IMR-90 (cell line): ENCODE data around the gene HSPA6. TPM values are rescaled to one million over a fixed set of nuclear protein-coding genes. Genes with fewer than 3 reads are reported as not detected.
"Not testable (repeated sequence)": the region's sequence is repeated elsewhere in the genome, so short reads cannot be mapped to it uniquely, and the experiment has no call there.

Source experiments
- ATAC-seq: fragments of 200-7000 bp; cut with Tn5 transposase; 2 replicates; pipeline ENCODE4 v1.9.1; 2020; ENCODE audit warnings: low read depth, mild to moderate bottlenecking, moderate library complexity
- BruUV-seq: library from RNA; stranded (reverse); fragments of 400-500 nt; replicated peaks from 2 replicates; lab custom pipeline; 2021; lab: Mats Ljungman, UMichigan
- CTCF ChIA-PET: fragments of 300-600 bp; formaldehyde crosslinking; extraction: SDS; loops from one replicate; lab custom pipeline; 2021; ENCODE audit warnings: antibody characterized with exemption; lab: Yijun Ruan, JAX
- POLR2A ChIA-PET: fragments of 300-600 bp; sonication (Branson Sonifier 250); formaldehyde crosslinking; loops from one replicate; lab custom pipeline; 2022; ENCODE audit warnings: antibody characterized with exemption; ENCODE audit not compliant: unreplicated experiment; lab: Charles Lee
- DNase-seq: peaks from one replicate; pipeline ENCODE4 v3.0.0; 2013
- H2AFZ ChIP-seq: replicated peaks from 2 replicates; pipeline ENCODE3; 2013; ENCODE audit warnings: low read length, mild to moderate bottlenecking; ENCODE audit not compliant: poor library complexity
- H2AK5ac ChIP-seq: 2 replicates; pipeline ENCODE4 v1.6.1; 2013; ENCODE audit warnings: low read depth, low read length, inconsistent platforms
- H2AK9ac ChIP-seq: replicated peaks from 2 replicates; pipeline ENCODE3; 2013; ENCODE audit warnings: mild to moderate bottlenecking, low read depth, low read length, moderate library complexity; ENCODE audit not compliant: poor library complexity
- H2BK120ac ChIP-seq: 2 replicates; pipeline ENCODE4 v1.6.1; 2013; ENCODE audit warnings: low read depth, low read length, inconsistent platforms
- H2BK15ac ChIP-seq: 3 replicates; pipeline ENCODE4 v1.6.1; 2013; ENCODE audit warnings: low read depth, low read length, inconsistent platforms
- H2BK20ac ChIP-seq: 2 replicates; pipeline ENCODE4 v1.6.1; 2013; ENCODE audit warnings: low read depth, mild to moderate bottlenecking, inconsistent platforms, low read length, moderate library complexity
- H2BK5ac ChIP-seq: 2 replicates; pipeline ENCODE4 v1.6.1; 2013; ENCODE audit warnings: mild to moderate bottlenecking, low read depth, low read length, inconsistent platforms; ENCODE audit not compliant: poor library complexity, severe bottlenecking
- H3K14ac ChIP-seq: replicated peaks from 2 replicates; pipeline ENCODE4 v1.6.1; 2013; ENCODE audit warnings: low read depth, low read length, inconsistent platforms
- H3K18ac ChIP-seq: 2 replicates; pipeline ENCODE4 v1.6.1; 2013; ENCODE audit warnings: low read depth, low read length, control low read depth
- H3K23ac ChIP-seq: 2 replicates; pipeline ENCODE4 v1.6.1; 2013; ENCODE audit warnings: low read depth, low read length, inconsistent platforms
- H3K27ac ChIP-seq: 2 replicates; pipeline ENCODE4 v1.5.1; 2013; ENCODE audit warnings: mild to moderate bottlenecking, control low read depth, low read length; ENCODE audit not compliant: insufficient read depth
- H3K27me3 ChIP-seq: 2 replicates; pipeline ENCODE4 v1.6.1; 2013; ENCODE audit warnings: low read length; ENCODE audit not compliant: control insufficient read depth, insufficient read depth
- H3K36me3 ChIP-seq: 2 replicates; pipeline ENCODE4 v1.6.1; 2013; ENCODE audit warnings: low read length, mixed read lengths; ENCODE audit not compliant: control insufficient read depth, insufficient read depth
- H3K4ac ChIP-seq: 2 replicates; pipeline ENCODE4 v1.6.1; 2013; ENCODE audit warnings: low read depth, low read length, inconsistent platforms
- H3K4me1 ChIP-seq: 2 replicates; pipeline ENCODE4 v1.6.1; 2013; ENCODE audit warnings: low read length, mixed read lengths; ENCODE audit not compliant: control insufficient read depth, insufficient read depth
- H3K4me2 ChIP-seq: 2 replicates; pipeline ENCODE4 v1.6.1; 2013; ENCODE audit warnings: low read depth, mild to moderate bottlenecking, control low read depth, low read length, moderate library complexity
- H3K4me3 ChIP-seq: 2 replicates; pipeline ENCODE4 v1.5.1; 2013; ENCODE audit warnings: low read depth, mild to moderate bottlenecking, control low read depth, low read length, moderate library complexity; ENCODE audit not compliant: insufficient read depth
- H3K56ac ChIP-seq: 2 replicates; pipeline ENCODE4 v1.6.1; 2013; ENCODE audit warnings: low read length, inconsistent platforms; ENCODE audit not compliant: insufficient read depth; ENCODE audit errors: extremely low read depth
- H3K79me1 ChIP-seq, 2 experiments: 2 replicates each; pipeline ENCODE4 v1.6.1; 2013; ENCODE audit warnings: low read length in 2 of 2, inconsistent platforms in 1 of 2, low read depth in 1 of 2
- H3K9ac ChIP-seq: 2 replicates; pipeline ENCODE4 v1.6.1; 2013; ENCODE audit warnings: low read depth, low read length, control low read depth
- H3K9me1 ChIP-seq: 2 replicates; pipeline ENCODE4 v1.6.1; 2013; ENCODE audit warnings: low read length, inconsistent platforms; ENCODE audit not compliant: insufficient read depth
- H3K9me3 ChIP-seq: 2 replicates; pipeline ENCODE4 v1.6.1; 2013; ENCODE audit warnings: low read length; ENCODE audit not compliant: control insufficient read depth, insufficient read depth
- H4K20me1 ChIP-seq: 2 replicates; pipeline ENCODE4 v1.6.1; 2013; ENCODE audit warnings: low read length, inconsistent platforms; ENCODE audit not compliant: insufficient read depth
- H4K5ac ChIP-seq: 2 replicates; pipeline ENCODE4 v1.6.1; 2013; ENCODE audit warnings: mild to moderate bottlenecking, low read depth, low read length, control low read depth
- H4K8ac ChIP-seq, 2 experiments: 2 replicates each; pipeline ENCODE4 v1.6.1; 2013; ENCODE audit warnings: low read depth in 2 of 2, low read length in 2 of 2, control low read depth in 1 of 2, inconsistent platforms in 1 of 2
- H4K91ac ChIP-seq: 2 replicates; pipeline ENCODE4 v1.6.1; 2013; ENCODE audit warnings: low read depth, low read length, inconsistent platforms; ENCODE audit not compliant: insufficient read depth
- WGBS, 2 experiments: methylation state at CpG; one replicate each; pipeline versions ENCODE4 v1.1.5 to v1.1.7; 2013; ENCODE audit warnings: missing lambda C conversion rate in 2 of 2; ENCODE audit not compliant: insufficient read length in 1 of 2; ENCODE audit errors: extremely low coverage in 2 of 2; 5-methylcytosine and 5-hydroxymethylcytosine counted together
- dilution Hi-C: fragments of 300-500 bp; cut with HindIII; formaldehyde crosslinking; loops from one replicate; pipeline ENCODE4 v1.14.3; 2018; ENCODE audit warnings: low sequenced_read_pairs; ENCODE audit not compliant: unreplicated experiment
- in situ Hi-C: fragments of 300-500 bp; cut with MboI; formaldehyde crosslinking; loops from 3 replicates; pipeline ENCODE4 v1.14.3; 2019; ENCODE audit warnings: low sequenced_read_pairs, inconsistent platforms, mixed read lengths
- intact Hi-C: fragments of 100-400 bp; cut with micrococcal nuclease; formaldehyde crosslinking; loops from 2 replicates; pipeline ENCODE4 v1.10.0; 2022
- polyA plus RNA-seq, 3 experiments: library from polyadenylated mRNA; depleted of rRNA; stranded (reverse); fragments of >200 nt; gene quantifications; 2 replicates each; pipeline ENCODE4 v1.2.3, GENCODE V29; 2012; ENCODE audit warnings: low replicate concordance in 1 of 3
- total RNA-seq: library from RNA; depleted of rRNA; stranded (reverse); fragments of >200 nt; gene quantifications from 2 replicates; pipeline ENCODE4 v1.2.3, GENCODE V29; 2012

The HSPA6 gene
- total and polyA plus RNA-seq, 2 of the 4 experiments (the other 2 are of a cell fraction), result 0.54 to 0.67 TPM

GRCh38 chr1:161538925-161539479 is 14.7 kb downstream of the HSPA6 start:
- H3K56ac ChIP-seq, H3K4me1 ChIP-seq, H4K91ac ChIP-seq, H3K4me2 ChIP-seq, H3K9ac ChIP-seq, H4K8ac ChIP-seq, H2BK15ac ChIP-seq, H3K9me1 ChIP-seq, ATAC-seq, H4K5ac ChIP-seq, H2BK5ac ChIP-seq, H2BK20ac ChIP-seq, CTCF ChIA-PET, H3K14ac ChIP-seq, DNase-seq, H2AK5ac ChIP-seq, H3K27ac ChIP-seq, H3K36me3 ChIP-seq, H3K4me3 ChIP-seq, H2AK9ac ChIP-seq, BruUV-seq, H3K18ac ChIP-seq, H4K20me1 ChIP-seq, H3K23ac ChIP-seq, H2BK120ac ChIP-seq, H3K27me3 ChIP-seq, H3K9me3 ChIP-seq, H3K4ac ChIP-seq, H2AFZ ChIP-seq, POLR2A ChIA-PET, intact Hi-C loops, dilution Hi-C loops, H3K79me1 ChIP-seq, in situ Hi-C loops: not testable (repeated sequence)
- 90% methylated on average over 2 of the region's 7 CpGs; no CpG with 5 or more reads in 1 of the 2 experiments for WGBS, 2 experiments
